PFSK-1 (cell line): ENCODE measurements around the gene TBP.

Experiments used
- POLR2AphosphoS5 ChIP-seq: IDR thresholded peaks from 2 replicates; pipeline ENCODE4 v1.6.1; 2012; ENCODE audit warnings: low read depth, mild to moderate bottlenecking, control low read depth, low read length, moderate library complexity
- SIN3A ChIP-seq: IDR thresholded peaks from 2 replicates; pipeline ENCODE4 v1.6.1; 2012; ENCODE audit warnings: mild to moderate bottlenecking, low read length, moderate library complexity, borderline replicate concordance; ENCODE audit not compliant: insufficient read depth

DNA sequence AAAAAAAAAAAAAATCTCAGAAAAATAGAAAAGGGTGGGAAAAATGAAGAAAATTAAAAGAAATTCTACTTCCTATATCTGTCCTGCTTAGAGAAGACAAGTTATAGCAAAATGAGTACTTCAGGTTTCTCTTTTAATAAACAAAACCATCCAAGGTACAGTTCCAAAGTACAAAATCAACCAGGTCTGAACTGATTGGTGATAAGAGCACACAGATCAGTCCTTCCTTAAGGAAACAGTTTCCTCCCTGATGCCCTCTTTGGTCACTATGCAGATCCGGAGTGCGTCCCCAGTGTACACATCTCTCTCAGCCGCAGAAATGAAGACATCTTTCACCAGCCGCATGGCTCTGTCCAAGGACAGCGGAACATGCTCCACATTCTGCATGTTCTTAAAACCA lies 19.2 kb upstream of the TBP start:
- no peak for TF ChIP-seq SIN3A
- TF ChIP-seq POLR2AphosphoS5, result no peak
